ENCODE measurements around the gene SBNO1. TPM values are rescaled to one million over a fixed set of nuclear protein-coding genes. Genes with fewer than 3 reads are reported as not detected.
"Not testable (repeated sequence)": the region's sequence is repeated elsewhere in the genome, so short reads cannot be mapped to it uniquely, and the experiment has no call there.

SBNO1 gene
- polyA plus RNA-seq, 10 donors: 15.1 to 22.9 (median 18.1) TPM

DNA sequence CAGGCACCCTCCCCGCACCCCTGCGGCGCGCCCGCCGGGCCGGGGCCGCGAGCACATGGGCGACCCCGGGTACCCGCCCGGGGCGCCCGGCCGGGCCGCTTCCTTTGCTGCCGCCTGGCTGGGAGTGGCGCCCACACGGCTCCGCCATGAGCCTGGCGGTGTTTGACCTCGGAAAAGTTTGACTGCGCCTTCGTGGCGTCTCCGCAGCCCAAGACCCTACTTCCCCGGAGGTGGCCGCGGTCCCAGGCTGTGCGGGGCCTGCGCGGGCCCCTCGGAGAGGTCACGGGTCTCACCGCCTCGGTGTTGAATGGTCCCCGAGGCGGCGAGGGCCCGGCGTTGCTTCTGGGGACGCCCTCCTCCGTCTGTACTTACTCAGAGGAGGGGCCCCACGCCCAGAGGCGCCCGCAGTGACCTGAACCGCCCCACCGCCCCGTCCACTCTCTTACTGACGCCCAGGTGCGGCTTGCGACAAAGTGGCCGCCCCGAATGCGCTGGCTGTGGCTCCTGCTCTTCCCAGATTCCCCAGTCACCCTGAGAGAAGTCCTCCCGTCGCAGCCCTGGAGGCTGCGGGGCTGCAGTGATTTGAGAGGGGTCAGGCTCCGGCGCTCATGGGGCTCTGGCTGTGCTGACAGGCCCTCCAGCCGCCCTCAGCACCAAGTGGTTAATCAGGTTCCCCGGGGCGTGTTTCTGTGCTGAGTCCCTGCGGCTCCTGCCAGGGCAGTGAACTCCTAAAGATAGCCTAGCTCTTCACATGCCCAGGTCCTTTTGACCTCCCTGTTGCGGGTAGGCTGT is 25.1 kb upstream of the SBNO1 start:
- DNase-seq: peak in 2 of 3 donors; percentile 23 to 61

GRCh38 chr12:123388951-123389559 is 24.4 kb upstream of the SBNO1 start:
- no peak for DNase-seq

- peak; percentile 78 to 91 (median 83) for DNase-seq
Observed at GRCh38 chr12:123388177-123388950, 23.7 kb upstream of the SBNO1 start.

DNA sequence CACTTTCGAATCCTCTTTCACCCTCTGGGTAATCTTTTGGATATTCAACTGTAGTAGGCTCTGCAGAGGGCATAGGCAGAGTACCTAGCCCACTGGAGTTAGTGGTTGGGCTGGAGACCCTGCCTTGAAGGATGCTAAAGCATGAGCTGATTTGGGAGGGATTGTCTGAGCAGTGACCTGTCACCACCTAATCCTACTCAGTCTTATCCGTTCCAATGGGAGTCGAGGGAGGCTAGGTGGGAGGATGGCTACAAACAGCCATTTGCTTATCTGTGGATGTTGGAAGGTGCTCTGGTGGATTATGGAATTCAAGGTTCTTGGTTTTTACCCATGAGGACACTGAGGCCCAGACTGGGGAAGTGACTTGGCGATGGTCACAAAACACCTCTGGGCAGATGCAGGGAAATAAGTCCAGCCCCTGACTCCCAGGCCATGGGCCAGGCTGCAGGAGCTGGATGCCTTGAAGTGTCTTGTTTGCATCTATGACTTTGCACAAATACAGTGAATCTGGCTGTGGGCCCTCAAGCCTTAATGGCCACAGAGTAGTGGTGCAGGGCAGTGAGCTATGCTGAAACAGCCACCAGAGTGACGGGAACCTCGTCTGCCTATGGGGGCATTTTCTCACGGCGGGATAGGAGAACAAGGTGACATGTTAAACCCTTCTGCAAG is 23.0 kb upstream of the SBNO1 start:
- DNase-seq: no peak

- not testable (repeated sequence) for DNase-seq
Observed at GRCh38 chr12:123385536-123385935, 20.9 kb upstream of the SBNO1 start.

DNA sequence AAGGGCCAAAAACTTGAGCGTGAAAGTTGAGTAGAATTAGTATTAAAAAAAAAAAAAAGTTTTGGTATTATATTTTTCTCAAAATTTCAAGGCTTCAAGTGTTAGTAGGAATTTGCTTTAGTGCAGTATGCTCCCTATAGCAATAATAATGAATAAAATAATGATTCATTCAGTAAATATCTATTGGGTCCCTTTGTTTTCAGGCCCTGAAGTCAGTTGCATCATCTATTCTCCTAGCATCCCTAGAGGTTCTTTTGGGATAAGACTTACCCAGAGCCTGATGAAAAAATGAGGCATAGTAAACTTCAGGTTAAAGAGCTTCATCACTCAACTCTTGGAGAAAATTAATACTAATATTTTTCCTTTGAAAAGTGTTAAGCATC is 20.3 kb upstream of the SBNO1 start:
- DNase-seq: no peak

- peak in 2 of 3 donors; percentile 32 to 54 for DNase-seq
Observed at GRCh38 chr12:123384318-123384993, 19.8 kb upstream of the SBNO1 start.

- DNase-seq: no peak
Observed at GRCh38 chr12:123382684-123383083, 18.0 kb upstream of the SBNO1 start.

GRCh38 chr12:123379391-123379790 is 14.7 kb upstream of the SBNO1 start:
- no peak for DNase-seq

GRCh38 chr12:123372415-123372814 is 7.8 kb upstream of the SBNO1 start:
- not testable (repeated sequence) for DNase-seq

- DNase-seq: not testable (repeated sequence)
Observed at GRCh38 chr12:123371667-123372368, 7.2 kb upstream of the SBNO1 start.

- no peak for DNase-seq
Observed at GRCh38 chr12:123369229-123369628, 4.6 kb upstream of the SBNO1 start.

- not testable (repeated sequence) for DNase-seq
Observed at GRCh38 chr12:123368431-123368830, 3.8 kb upstream of the SBNO1 start.

DNA sequence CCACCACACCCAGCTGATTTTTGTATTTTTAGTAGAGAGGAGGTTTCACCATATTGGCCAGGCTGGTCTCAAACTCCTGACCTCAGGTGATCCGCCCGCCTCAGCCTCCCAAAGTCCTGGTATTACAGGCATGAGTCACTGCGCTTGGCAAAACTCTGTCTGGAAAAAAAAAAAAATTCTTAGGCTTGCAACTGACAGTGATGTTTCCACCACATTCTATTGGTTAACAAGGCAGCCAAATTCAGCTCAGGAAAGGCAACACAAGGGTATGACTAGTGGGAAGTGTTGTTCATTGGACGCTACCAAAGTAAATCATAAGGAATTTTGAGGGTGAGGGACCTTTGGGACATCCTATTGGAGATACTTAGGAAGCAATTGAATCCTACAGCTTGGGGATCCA is 2.9 kb upstream of the SBNO1 start:
- no peak for DNase-seq

- DNase-seq: peak; percentile 99 to 100 (median 99)
Observed at GRCh38 chr12:123365025-123365917, 624 bp upstream of the SBNO1 start.

DNA sequence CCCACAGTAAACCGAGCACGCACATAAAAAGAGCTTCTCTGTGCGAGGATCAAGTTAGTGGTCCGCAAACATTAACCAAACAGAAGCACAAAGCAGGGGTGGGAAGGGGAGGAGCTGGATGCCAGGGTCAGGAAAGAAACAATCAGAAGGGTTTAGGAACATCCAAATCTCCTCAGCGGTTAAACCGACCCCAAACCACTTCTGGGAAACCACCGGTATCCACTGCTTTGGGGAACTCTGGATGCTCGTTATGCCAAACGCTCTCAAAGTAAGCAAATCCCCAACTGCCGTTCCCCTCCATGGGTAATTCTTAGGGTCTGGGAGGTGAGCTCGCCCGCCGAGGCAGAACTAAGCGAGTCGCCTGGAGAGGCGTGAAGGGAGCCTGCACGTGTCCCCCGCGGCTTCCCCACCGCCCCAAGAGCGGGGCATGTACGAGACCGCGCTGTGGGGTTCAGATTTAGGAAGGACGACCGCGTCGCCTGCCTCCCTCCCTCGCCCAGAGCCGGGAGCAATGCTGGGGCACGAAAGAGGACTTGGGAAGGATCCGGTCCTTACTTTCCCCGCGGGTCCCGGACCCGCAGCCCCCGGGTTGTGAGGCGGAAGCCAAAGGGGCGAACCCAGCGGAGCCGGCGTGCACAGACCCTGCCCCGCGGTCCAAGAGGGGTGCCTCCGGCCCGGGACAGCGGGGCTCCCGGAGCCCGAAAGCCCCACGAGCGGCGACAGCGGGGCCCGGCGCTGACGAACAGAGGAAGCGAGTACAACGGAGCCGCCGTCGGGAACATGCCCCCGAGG is 711 bp downstream of the SBNO1 start:
- DNase-seq: peak in 2 of 3 donors; percentile 19 to 59

DNA sequence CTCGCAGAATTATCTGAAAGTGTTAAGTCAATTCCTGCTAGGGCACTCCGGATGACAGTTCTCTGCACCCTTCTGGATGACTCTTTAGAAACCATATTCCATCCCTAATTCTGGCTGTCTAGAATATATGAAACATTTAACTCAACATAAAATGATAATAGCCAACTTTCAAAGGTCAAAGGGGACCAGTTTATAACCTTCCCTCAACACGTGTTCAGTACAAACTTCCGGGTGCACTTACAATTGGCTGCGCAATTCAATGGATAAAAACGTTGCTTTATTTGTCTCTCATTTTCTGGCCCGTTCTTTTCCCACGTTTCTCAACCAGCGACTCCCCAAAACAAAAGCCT is 1.3 kb downstream of the SBNO1 start:
- DNase-seq: no peak

DNA sequence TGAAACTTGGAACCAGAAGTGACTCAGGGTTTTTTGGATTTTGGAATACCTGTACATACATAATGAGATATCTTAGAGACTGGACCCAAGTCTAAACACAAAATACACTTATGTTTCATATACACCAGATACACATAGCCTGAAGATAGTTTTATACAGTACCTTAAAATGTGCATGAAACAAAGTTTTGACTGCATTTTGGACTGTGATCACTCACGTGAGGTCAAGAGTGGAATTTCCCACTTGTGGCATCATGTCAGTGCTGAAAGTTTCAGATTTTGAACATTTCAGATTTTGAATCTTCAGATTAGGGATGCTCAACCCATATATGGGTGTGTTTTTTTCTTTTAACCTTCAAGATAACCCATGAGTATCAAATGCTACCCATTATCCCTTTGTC is 6.6 kb downstream of the SBNO1 start:
- DNase-seq: no peak

- no peak for DNase-seq
Observed at GRCh38 chr12:123356159-123356670, 8.4 kb downstream of the SBNO1 start.

All from muscle of back (tissue), 11 donors.